Adrenal gland (tissue), 12 donors: ENCODE results near the gene ABCC3. TPM values are rescaled to one million over a fixed set of nuclear protein-coding genes. Genes with fewer than 3 reads are reported as not detected.
A peak's percentile ranks its signal among the peaks of the same experiment; 100 is the strongest.

Experiments used
- DNase-seq, 7 donors: peaks; one replicate each; pipeline ENCODE4 v3.0.0-alpha.2; 2019 to 2020
- H3K27ac ChIP-seq, 5 donors: fragments of 200-600 bp; sonication (generic) in 4 of 5; 1 replicate in 3 of 5; 2 replicates in 2 of 5; pipeline versions ENCODE4 v1.5.1 to v1.8.0; 2016 to 2020; ENCODE audit warnings: mild to moderate bottlenecking in 1 of 5
- H3K27me3 ChIP-seq: fragments of 200-600 bp; 2 replicates; pipeline ENCODE4 v1.8.0; 2021
- H3K36me3 ChIP-seq, 2 donors: fragments of 200-600 bp; replicated peaks in 1 of 2; 1 replicate in 1 of 2; 2 replicates in 1 of 2; pipeline versions ENCODE4 v1.5.1 to v1.8.0; 2018 to 2022
- H3K4me1 ChIP-seq, 2 donors: fragments of 200-600 bp; replicated peaks in 1 of 2; 1 replicate in 1 of 2; 2 replicates in 1 of 2; pipeline versions ENCODE4 v1.5.1 to v1.8.0; 2018 to 2021
- H3K4me3 ChIP-seq, 4 donors: fragments of 200-600 bp; sonication (generic) in 3 of 4; one replicate each; pipeline ENCODE4 v1.5.1; 2016 to 2018
- H3K9me3 ChIP-seq, 3 donors: fragments of 200-600 bp; sonication (generic) in 1 of 3; replicated peaks in 1 of 3; 1 replicate in 2 of 3; 2 replicates in 1 of 3; pipeline versions ENCODE4 v1.5.1 to v1.8.0; 2016 to 2021
- POLR2A ChIP-seq, 2 donors: fragments of 450-650 bp; IDR thresholded peaks; one replicate each; pipeline ENCODE4 v1.6.1; 2017; ENCODE audit warnings: antibody characterized with exemption in 2 of 2, mild to moderate bottlenecking in 2 of 2, moderate library complexity in 1 of 2
- WGBS, 4 donors: extraction: QIAGEN DNeasy Blood & Tissue Kit in 2 of 4; methylation state at CpG; one replicate each; pipeline versions ENCODE4 v1.1.5 to v1.1.7; 2013 to 2017; 5-methylcytosine and 5-hydroxymethylcytosine counted together
- intact Hi-C, 2 donors: fragments of 100-400 bp; cut with DNase I; formaldehyde crosslinking; loops; one replicate each; pipeline versions ENCODE4 v1.14.1 to v1.15.0; 2022 to 2023
- polyA plus RNA-seq, 3 donors: library from polyadenylated mRNA; stranded (reverse); fragments of 200-250 nt in 2 of 3; fragments of 350-450 nt in 1 of 3; fragmentation: Illumina TruSeq in 1 of 3; extraction: RNeasy Lipid Tissue Mini Kit (QIAGEN cat#74804) in 1 of 3; gene quantifications; one replicate each; pipeline ENCODE4 v1.2.3, GENCODE V29; 2013 to 2014
- total RNA-seq, 9 donors: library from RNA; depleted of rRNA in 4 of 9; stranded (reverse); fragments of >200 nt in 4 of 9; fragments of 120-200 nt in 1 of 9; fragmentation: NEBNext Ultra II Directional in 1 of 9; extraction: Animal tissue kit (Norgen Biotek cat#: 25700) in 1 of 9; gene quantifications; one replicate each; pipeline versions ENCODE4 v1.1.0 to v1.2.4, GENCODE V29; 2013 to 2023
- TF ChIP-seq, protein P1 (sequence below), 6 experiments: fragments of 450-650 bp in 4 of 6; fragments of 200-600 bp in 2 of 6; sonication (generic) in 1 of 6; IDR thresholded peaks; 1 replicate in 5 of 6; 2 replicates in 1 of 6; pipeline versions ENCODE4 v1.5.1 to v1.8.0; 2016 to 2021; ENCODE audit warnings: antibody characterized with exemption in 6 of 6, mild to moderate bottlenecking in 2 of 6, moderate library complexity in 1 of 6
- donor health status: healthy with polysubstance abuse.
- donor health status: Bipolar disorder and iron deficiency.
- donor health status: DM: yes; HTN: yes; CAD: no.
- donor health status: DM: no; HTN: no; CAD: no.
- donor health status: DM: no; HTN: no; CAD: no.
- donor health status: DM: yes; HTN: yes; CAD: no.

Gene ABCC3
- total and polyA plus RNA-seq, 12 donors, result 7.2 to 448 (median 262) TPM

- no peak overlapping the region for H3K4me3 ChIP-seq
- DNase-seq, result no peak
- peaks cover 0 to 55% of the 10 kb centered on the region in 2 donors for H3K36me3 ChIP-seq
- intact Hi-C loops, result loop anchor here in 1 of 2 donors (10.0 kb wide), 1 partner anchor 208 kb away; no protein-coding TSS in a partner anchor
- no peaks in the 10 kb centered on the region for H3K9me3 ChIP-seq
- no peaks in the 10 kb centered on the region for H3K27me3 ChIP-seq
- WGBS, 4 donors, result 77 to 84% (median 82%) methylated on average over 6 of the region's 6 CpGs
- H3K4me1 ChIP-seq, result peaks cover 23 to 68% of the 10 kb centered on the region in 2 donors
- H3K27ac ChIP-seq, result peak overlapping the region in 1 of 5 donors; percentile 7
- TF ChIP-seq POLR2A (IDR thresholded peaks at IDR 0.05), result no peak
- TF ChIP-seq, protein P1, sequence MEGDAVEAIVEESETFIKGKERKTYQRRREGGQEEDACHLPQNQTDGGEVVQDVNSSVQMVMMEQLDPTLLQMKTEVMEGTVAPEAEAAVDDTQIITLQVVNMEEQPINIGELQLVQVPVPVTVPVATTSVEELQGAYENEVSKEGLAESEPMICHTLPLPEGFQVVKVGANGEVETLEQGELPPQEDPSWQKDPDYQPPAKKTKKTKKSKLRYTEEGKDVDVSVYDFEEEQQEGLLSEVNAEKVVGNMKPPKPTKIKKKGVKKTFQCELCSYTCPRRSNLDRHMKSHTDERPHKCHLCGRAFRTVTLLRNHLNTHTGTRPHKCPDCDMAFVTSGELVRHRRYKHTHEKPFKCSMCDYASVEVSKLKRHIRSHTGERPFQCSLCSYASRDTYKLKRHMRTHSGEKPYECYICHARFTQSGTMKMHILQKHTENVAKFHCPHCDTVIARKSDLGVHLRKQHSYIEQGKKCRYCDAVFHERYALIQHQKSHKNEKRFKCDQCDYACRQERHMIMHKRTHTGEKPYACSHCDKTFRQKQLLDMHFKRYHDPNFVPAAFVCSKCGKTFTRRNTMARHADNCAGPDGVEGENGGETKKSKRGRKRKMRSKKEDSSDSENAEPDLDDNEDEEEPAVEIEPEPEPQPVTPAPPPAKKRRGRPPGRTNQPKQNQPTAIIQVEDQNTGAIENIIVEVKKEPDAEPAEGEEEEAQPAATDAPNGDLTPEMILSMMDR (IDR thresholded peaks at IDR 0.05), result no peak
Observed at GRCh38 chr17:50692448-50693035, 57.9 kb downstream of the ABCC3 start.

- no peaks in the 10 kb centered on the region for H3K9me3 ChIP-seq
- 86 to 93% (median 88%) methylated on average over 5 of the region's 5 CpGs for WGBS, 4 donors
- TF ChIP-seq POLR2A (IDR thresholded peaks at IDR 0.05), result no peak
- TF ChIP-seq, protein P1 (IDR thresholded peaks at IDR 0.05), result no peak
- no peaks in the 10 kb centered on the region for H3K27me3 ChIP-seq
- no peak overlapping the region for H3K4me3 ChIP-seq
- DNase-seq, result peak in 1 of 7 donors; percentile 16
- H3K36me3 ChIP-seq, result peaks cover 0 to 62% of the 10 kb centered on the region in 2 donors
- intact Hi-C loops, result loop anchor here in 1 of 2 donors (10.0 kb wide), 1 partner anchor 208 kb away; no protein-coding TSS in a partner anchor
- H3K27ac ChIP-seq, result peak overlapping the region in 2 of 5 donors; percentile 26 to 70
- peaks cover 21 to 63% of the 10 kb centered on the region in 2 donors for H3K4me1 ChIP-seq
Observed at GRCh38 chr17:50693036-50693682, 58.5 kb downstream of the ABCC3 start.

GRCh38 chr17:50696365-50696879 is 61.7 kb downstream of the ABCC3 start:
- Histone ChIP-seq H3K27ac (peak overlapping the region in 1 of 5 donors; percentile 70), H3K9me3 (no peaks in the 10 kb centered on the region), H3K4me3 (no peak overlapping the region), H3K27me3 (no peaks in the 10 kb centered on the region), H3K36me3 (peaks cover 0 to 88% of the 10 kb centered on the region in 2 donors), H3K4me1 (peaks cover 0 to 32% of the 10 kb centered on the region in 2 donors)
- TF ChIP-seq POLR2A (IDR thresholded peaks at IDR 0.05), result no peak
- WGBS, 4 donors, result 70 to 84% (median 77%) methylated on average over 3 of the region's 3 CpGs
- intact Hi-C loops, result loop anchor here (5.0 to 10.0 kb wide), 4 partner anchors 64 to 212 kb away; partner anchors contain the start of genes ABCC3 (in 1 of the 2) and SPATA20 (in 1 of the 2)
- no peak for DNase-seq

GRCh38 chr17:50697062-50697461 is 62.4 kb downstream of the ABCC3 start:
- Histone ChIP-seq H3K4me1 (peaks cover 0 to 30% of the 10 kb centered on the region in 2 donors), H3K9me3 (no peaks in the 10 kb centered on the region), H3K4me3 (no peak overlapping the region), H3K27ac (no peak overlapping the region), H3K27me3 (no peaks in the 10 kb centered on the region), H3K36me3 (peaks cover 0 to 82% of the 10 kb centered on the region in 2 donors)
- intact Hi-C loops, result loop anchor here (5.0 to 10.0 kb wide), 4 partner anchors 65 to 212 kb away; partner anchors contain the start of genes ABCC3 (in 1 of the 2) and SPATA20 (in 1 of the 2)
- TF ChIP-seq, protein P1 (IDR thresholded peaks at IDR 0.05), result no peak
- no peak for TF ChIP-seq POLR2A (IDR thresholded peaks at IDR 0.05)
- 87 to 89% (median 88%) methylated on average over 3 of the region's 3 CpGs for WGBS, 4 donors
- peak in 1 of 7 donors; percentile 28 for DNase-seq
